ENCODE measurements around the gene SLC35F4. TPM values are rescaled to one million over a fixed set of nuclear protein-coding genes. Genes with fewer than 3 reads are reported as not detected.
"Not testable (repeated sequence)": the region's sequence is repeated elsewhere in the genome, so short reads cannot be mapped to it uniquely, and the experiment has no call there.

Gene SLC35F4
- total and polyA plus RNA-seq, 2 donors (not counting 3 experiments of a cell fraction or from before 2014, with no cell fraction given) = not detected

DNA sequence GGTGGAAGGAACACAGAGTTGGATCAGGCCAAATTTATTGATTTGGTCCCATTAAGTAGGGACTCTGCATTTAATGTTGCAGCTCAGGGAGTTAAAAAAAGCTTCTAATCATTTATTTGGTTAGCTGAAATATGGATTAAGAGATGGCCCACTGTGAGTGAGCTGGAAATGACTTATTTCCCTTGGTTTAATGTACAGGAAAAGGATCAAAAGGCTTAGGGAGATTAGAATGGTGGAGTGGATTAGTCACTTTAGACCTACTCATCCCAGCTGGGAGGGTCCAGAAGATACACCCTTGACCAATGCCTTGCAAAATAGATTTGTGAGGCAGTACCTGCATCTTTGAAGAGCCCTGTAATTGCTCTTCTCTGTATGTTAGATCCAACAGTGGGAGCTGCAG, 143.8 kb downstream of the SLC35F4 start:
- H2AFZ ChIP-seq (ENCODE audit: low read depth, low read length); H3K9me1 ChIP-seq (replicated peaks; ENCODE audit: control insufficient read depth, extremely low read depth, insufficient read depth, low read length); H3K79me2 ChIP-seq (ENCODE audit: control insufficient read depth, insufficient read depth, low read length); H3K27ac ChIP-seq (ENCODE audit: insufficient read depth, low read depth, low read length); intact Hi-C loops (cut with micrococcal nuclease); dilution Hi-C loops (cut with MboI; ENCODE audit: extremely low pct_ligation_motif_present, low sequenced_read_pairs); H3K27me3 ChIP-seq (ENCODE audit: control insufficient read depth in 2 of 2, insufficient read depth in 2 of 2, low read length in 2 of 2); H3K36me3 ChIP-seq (ENCODE audit: control insufficient read depth in 2 of 2, extremely low read depth in 1 of 2, insufficient read depth in 2 of 2, low read length in 2 of 2); POLR2A ChIA-PET; H3K4me3 ChIP-seq (replicated peaks in 1 of 3; ENCODE audit: insufficient read depth in 1 of 3, low read depth in 1 of 3, low read length in 3 of 3); H4K20me1 ChIP-seq (replicated peaks; ENCODE audit: control insufficient read depth, extremely low read depth, insufficient read depth, low read length); H3K9me3 ChIP-seq (replicated peaks; ENCODE audit: control insufficient read depth, insufficient read depth, low read length); H3K9ac ChIP-seq (replicated peaks; ENCODE audit: extremely low read depth, insufficient read depth, low read length); BruUV-seq (replicated peaks): not testable (repeated sequence)
- TF ChIP-seq GATA2 (IDR thresholded peaks at IDR 0.05; ENCODE audit: insufficient read depth, insufficient read length, low read depth, low read length) = peak; percentile 63
- peak; percentile 11 for TF ChIP-seq JUN (IDR thresholded peaks at IDR 0.05; ENCODE audit: borderline replicate concordance, insufficient read depth, insufficient read length, low read depth)
- peak; percentile 46 for TF ChIP-seq POLR2AphosphoS5 (IDR thresholded peaks at IDR 0.05; ENCODE audit: insufficient read depth, low read depth, low read length)
- peak; percentile 80 for TF ChIP-seq FOS (IDR thresholded peaks at IDR 0.05; ENCODE audit: borderline replicate concordance, insufficient read depth, low read length)
- Histone ChIP-seq H3K4me2 (ENCODE audit: insufficient read depth, low read length) (peak overlapping the region; percentile 3), H3K4me1 (ENCODE audit: control insufficient read depth, extremely low read depth, insufficient read depth, low read length) (peaks cover 14% of the 10 kb centered on the region)
- CTCF ChIA-PET = interaction anchor here (1.0 kb wide), 1 partner anchor 10 kb away, joined by 4 read pairs; no protein-coding TSS in a partner anchor
- peak; percentile 49 for DNase-seq (ENCODE audit: low read depth, low spot score)
- FAIRE-seq = peak; percentile 62

DNA sequence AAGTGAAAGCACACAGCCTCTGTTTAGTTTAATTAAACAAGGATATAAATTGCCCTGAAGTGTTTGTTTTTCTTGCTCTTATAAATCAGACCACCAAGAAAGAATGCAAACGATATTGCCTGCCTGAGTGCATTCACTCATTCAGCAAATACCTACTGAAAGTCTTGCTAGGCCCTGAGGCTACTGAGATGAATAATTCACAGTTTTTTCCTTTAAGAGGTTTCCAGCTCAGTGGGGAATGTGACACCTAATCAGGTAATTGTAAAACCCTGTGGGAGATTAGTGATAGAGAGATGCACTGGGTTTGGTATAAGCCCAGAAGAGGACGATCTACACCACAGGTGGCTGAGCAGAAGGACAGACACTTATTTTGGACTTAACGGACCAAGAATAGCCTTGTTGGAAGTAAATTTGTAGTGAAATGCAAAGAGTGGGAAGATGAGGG, 151.4 kb downstream of the SLC35F4 start:
- H3K27ac ChIP-seq (ENCODE audit: insufficient read depth, low read depth, low read length) = no peak overlapping the region
- H3K9me3 ChIP-seq (replicated peaks; ENCODE audit: control insufficient read depth, insufficient read depth, low read length) = no peaks in the 10 kb centered on the region
- intact Hi-C loops (cut with micrococcal nuclease) (no loop called here), dilution Hi-C loops (cut with MboI; ENCODE audit: extremely low pct_ligation_motif_present, low sequenced_read_pairs) (no loop called here)
- POLR2A ChIA-PET = no interaction called here
- no peak overlapping the region for H2AFZ ChIP-seq (ENCODE audit: low read depth, low read length)
- H3K4me1 ChIP-seq (ENCODE audit: control insufficient read depth, extremely low read depth, insufficient read depth, low read length) = no peaks in the 10 kb centered on the region
- no peak overlapping the region for H3K4me2 ChIP-seq (ENCODE audit: insufficient read depth, low read length)
- no peaks in the 10 kb centered on the region for H4K20me1 ChIP-seq (replicated peaks; ENCODE audit: control insufficient read depth, extremely low read depth, insufficient read depth, low read length)
- no peak for DNase-seq (ENCODE audit: low read depth, low spot score)
- TF ChIP-seq, protein P1, sequence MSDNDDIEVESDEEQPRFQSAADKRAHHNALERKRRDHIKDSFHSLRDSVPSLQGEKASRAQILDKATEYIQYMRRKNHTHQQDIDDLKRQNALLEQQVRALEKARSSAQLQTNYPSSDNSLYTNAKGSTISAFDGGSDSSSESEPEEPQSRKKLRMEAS (IDR thresholded peaks at IDR 0.05; ENCODE audit: insufficient read depth, insufficient read length) = no peak
- no peak for TF ChIP-seq POLR2A (IDR thresholded peaks at IDR 0.05; ENCODE audit: low read depth, low read length)
- TF ChIP-seq, protein P2, sequence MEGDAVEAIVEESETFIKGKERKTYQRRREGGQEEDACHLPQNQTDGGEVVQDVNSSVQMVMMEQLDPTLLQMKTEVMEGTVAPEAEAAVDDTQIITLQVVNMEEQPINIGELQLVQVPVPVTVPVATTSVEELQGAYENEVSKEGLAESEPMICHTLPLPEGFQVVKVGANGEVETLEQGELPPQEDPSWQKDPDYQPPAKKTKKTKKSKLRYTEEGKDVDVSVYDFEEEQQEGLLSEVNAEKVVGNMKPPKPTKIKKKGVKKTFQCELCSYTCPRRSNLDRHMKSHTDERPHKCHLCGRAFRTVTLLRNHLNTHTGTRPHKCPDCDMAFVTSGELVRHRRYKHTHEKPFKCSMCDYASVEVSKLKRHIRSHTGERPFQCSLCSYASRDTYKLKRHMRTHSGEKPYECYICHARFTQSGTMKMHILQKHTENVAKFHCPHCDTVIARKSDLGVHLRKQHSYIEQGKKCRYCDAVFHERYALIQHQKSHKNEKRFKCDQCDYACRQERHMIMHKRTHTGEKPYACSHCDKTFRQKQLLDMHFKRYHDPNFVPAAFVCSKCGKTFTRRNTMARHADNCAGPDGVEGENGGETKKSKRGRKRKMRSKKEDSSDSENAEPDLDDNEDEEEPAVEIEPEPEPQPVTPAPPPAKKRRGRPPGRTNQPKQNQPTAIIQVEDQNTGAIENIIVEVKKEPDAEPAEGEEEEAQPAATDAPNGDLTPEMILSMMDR (IDR thresholded peaks at IDR 0.05; ENCODE audit: extremely low read depth in 1 of 2, insufficient read depth in 1 of 2, low read depth in 1 of 2, low read length in 2 of 2) = no peak
- no peak for TF ChIP-seq POLR2AphosphoS5 (IDR thresholded peaks at IDR 0.05; ENCODE audit: insufficient read depth, low read depth, low read length)
- TF ChIP-seq JUN (IDR thresholded peaks at IDR 0.05; ENCODE audit: borderline replicate concordance, insufficient read depth, insufficient read length, low read depth) = no peak
- H3K36me3 ChIP-seq (ENCODE audit: control insufficient read depth in 2 of 2, extremely low read depth in 1 of 2, insufficient read depth in 2 of 2, low read length in 2 of 2) = no peaks in the 10 kb centered on the region
- no peak overlapping the region for H3K4me3 ChIP-seq (replicated peaks in 1 of 3; ENCODE audit: insufficient read depth in 1 of 3, low read depth in 1 of 3, low read length in 3 of 3)
- CTCF ChIA-PET = no interaction called here
- FAIRE-seq = no peak
- H3K9me1 ChIP-seq (replicated peaks; ENCODE audit: control insufficient read depth, extremely low read depth, insufficient read depth, low read length) = no peaks in the 10 kb centered on the region
- BruUV-seq (replicated peaks) = no TSS peak
- no peaks in the 10 kb centered on the region for H3K79me2 ChIP-seq (ENCODE audit: control insufficient read depth, insufficient read depth, low read length)
- no peak overlapping the region for H3K9ac ChIP-seq (replicated peaks; ENCODE audit: extremely low read depth, insufficient read depth, low read length)
- peaks cover 0 to 4% of the 10 kb centered on the region in 2 experiments for H3K27me3 ChIP-seq (ENCODE audit: control insufficient read depth in 2 of 2, insufficient read depth in 2 of 2, low read length in 2 of 2)

All from endothelial cell of umbilical vein (primary cell).